ENCODE measurements around the gene RERG.

Gene RERG

GRCh38 chr12:15230137-15230536 lies 8.9 kb upstream of the RERG start:
- TF ChIP-seq ZNF280D (tag by site-specific recombination; IDR thresholded peaks at IDR 0.05): no peak
- no peak for TF ChIP-seq OSR2 (tag by site-specific recombination; IDR thresholded peaks at IDR 0.05)
- no peak for TF ChIP-seq ZNF223 (tag by site-specific recombination; IDR thresholded peaks at IDR 0.05)
- TF ChIP-seq, protein P1, sequence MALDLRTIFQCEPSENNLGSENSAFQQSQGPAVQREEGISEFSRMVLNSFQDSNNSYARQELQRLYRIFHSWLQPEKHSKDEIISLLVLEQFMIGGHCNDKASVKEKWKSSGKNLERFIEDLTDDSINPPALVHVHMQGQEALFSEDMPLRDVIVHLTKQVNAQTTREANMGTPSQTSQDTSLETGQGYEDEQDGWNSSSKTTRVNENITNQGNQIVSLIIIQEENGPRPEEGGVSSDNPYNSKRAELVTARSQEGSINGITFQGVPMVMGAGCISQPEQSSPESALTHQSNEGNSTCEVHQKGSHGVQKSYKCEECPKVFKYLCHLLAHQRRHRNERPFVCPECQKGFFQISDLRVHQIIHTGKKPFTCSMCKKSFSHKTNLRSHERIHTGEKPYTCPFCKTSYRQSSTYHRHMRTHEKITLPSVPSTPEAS (tag by site-specific recombination; IDR thresholded peaks at IDR 0.05): no peak
- no peak for TF ChIP-seq ZNF664 (tag by site-specific recombination; IDR thresholded peaks at IDR 0.05)
- TF ChIP-seq ZNF548 (tag by site-specific recombination; IDR thresholded peaks at IDR 0.05): no peak
- no peak for TF ChIP-seq ZNF366 (tag by site-specific recombination; conservative IDR thresholded peaks at IDR 0.05)
- TF ChIP-seq KLF16 (tag by site-specific recombination; IDR thresholded peaks at IDR 0.05): no peak
- TF ChIP-seq, protein P2, sequence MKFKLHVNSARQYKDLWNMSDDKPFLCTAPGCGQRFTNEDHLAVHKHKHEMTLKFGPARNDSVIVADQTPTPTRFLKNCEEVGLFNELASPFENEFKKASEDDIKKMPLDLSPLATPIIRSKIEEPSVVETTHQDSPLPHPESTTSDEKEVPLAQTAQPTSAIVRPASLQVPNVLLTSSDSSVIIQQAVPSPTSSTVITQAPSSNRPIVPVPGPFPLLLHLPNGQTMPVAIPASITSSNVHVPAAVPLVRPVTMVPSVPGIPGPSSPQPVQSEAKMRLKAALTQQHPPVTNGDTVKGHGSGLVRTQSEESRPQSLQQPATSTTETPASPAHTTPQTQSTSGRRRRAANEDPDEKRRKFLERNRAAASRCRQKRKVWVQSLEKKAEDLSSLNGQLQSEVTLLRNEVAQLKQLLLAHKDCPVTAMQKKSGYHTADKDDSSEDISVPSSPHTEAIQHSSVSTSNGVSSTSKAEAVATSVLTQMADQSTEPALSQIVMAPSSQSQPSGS (tag by site-specific recombination; IDR thresholded peaks at IDR 0.05; ENCODE audit: low read depth): no peak
- TF ChIP-seq ZNF521 (tag by site-specific recombination; IDR thresholded peaks at IDR 0.05): no peak
- TF ChIP-seq, protein P3, sequence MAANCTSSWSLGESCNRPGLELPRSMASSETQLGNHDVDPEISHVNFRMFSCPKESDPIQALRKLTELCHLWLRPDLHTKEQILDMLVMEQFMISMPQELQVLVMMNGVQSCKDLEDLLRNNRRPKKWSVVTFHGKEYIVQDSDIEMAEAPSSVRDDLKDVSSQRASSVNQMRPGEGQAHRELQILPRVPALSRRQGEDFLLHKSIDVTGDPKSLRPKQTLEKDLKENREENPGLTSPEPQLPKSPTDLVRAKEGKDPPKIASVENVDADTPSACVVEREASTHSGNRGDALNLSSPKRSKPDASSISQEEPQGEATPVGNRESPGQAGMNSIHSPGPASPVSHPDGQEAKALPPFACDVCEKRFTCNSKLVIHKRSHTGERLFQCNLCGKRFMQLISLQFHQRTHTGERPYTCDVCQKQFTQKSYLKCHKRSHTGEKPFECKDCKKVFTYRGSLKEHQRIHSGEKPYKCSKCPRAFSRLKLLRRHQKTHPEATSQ (tag by site-specific recombination; IDR thresholded peaks at IDR 0.05): no peak
- TF ChIP-seq, protein P4, sequence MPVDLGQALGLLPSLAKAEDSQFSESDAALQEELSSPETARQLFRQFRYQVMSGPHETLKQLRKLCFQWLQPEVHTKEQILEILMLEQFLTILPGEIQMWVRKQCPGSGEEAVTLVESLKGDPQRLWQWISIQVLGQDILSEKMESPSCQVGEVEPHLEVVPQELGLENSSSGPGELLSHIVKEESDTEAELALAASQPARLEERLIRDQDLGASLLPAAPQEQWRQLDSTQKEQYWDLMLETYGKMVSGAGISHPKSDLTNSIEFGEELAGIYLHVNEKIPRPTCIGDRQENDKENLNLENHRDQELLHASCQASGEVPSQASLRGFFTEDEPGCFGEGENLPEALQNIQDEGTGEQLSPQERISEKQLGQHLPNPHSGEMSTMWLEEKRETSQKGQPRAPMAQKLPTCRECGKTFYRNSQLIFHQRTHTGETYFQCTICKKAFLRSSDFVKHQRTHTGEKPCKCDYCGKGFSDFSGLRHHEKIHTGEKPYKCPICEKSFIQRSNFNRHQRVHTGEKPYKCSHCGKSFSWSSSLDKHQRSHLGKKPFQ (tag by site-specific recombination; IDR thresholded peaks at IDR 0.05): no peak
- no peak for TF ChIP-seq REPIN1 (tag by site-specific recombination; IDR thresholded peaks at IDR 0.05; ENCODE audit: low read depth)
- TF ChIP-seq SP2 (tag by site-specific recombination; IDR thresholded peaks at IDR 0.05): no peak
- no peak for TF ChIP-seq ZFP69B (tag by site-specific recombination; IDR thresholded peaks at IDR 0.05)
- no peak for TF ChIP-seq REST (tag by site-specific recombination; IDR thresholded peaks at IDR 0.05)
- no peak for TF ChIP-seq ZBTB26 (tag by site-specific recombination; optimal IDR thresholded peaks at IDR 0.05)
- H3K27ac ChIP-seq (ENCODE audit: extremely low read depth, low read depth, low read length): no peak overlapping the region
- H3K9me3 ChIP-seq (ENCODE audit: control insufficient read depth, insufficient read depth, low read depth, low read length): no peaks in the 10 kb centered on the region
- ChIA-PET POLR2A (no interaction called here), CTCF (interaction anchor here (0.6 to 3.7 kb wide), 3 partner anchors 10 to 178 kb away, joined by 3 to 25 read pairs (median 6); partner anchors contain the start of gene RERG)
- H3K4me1 ChIP-seq (ENCODE audit: control insufficient read depth, insufficient read depth, low read length): no peaks in the 10 kb centered on the region
- no peak overlapping the region for H3K4me3 ChIP-seq (ENCODE audit: low read depth, low read length)
- H3K36me3 ChIP-seq (ENCODE audit: control insufficient read depth in 2 of 2, insufficient read depth in 1 of 2, low read length in 2 of 2): no peaks in the 10 kb centered on the region

Measured in HEK293 (cell line).